ENCODE results near the gene IFNA10.
"Not testable (repeated sequence)": the region's sequence is repeated elsewhere in the genome, so short reads cannot be mapped to it uniquely, and the experiment has no call there.

Gene IFNA10

GRCh38 chr9:21210311-21210710 lies 3.4 kb upstream of the IFNA10 start:
- no peak for DNase-seq (ENCODE audit: extremely low read depth, low read depth)
- H3K4me3 ChIP-seq (replicated peaks; ENCODE audit: low read depth, low read length) = no peak overlapping the region
- TF ChIP-seq, protein P1, sequence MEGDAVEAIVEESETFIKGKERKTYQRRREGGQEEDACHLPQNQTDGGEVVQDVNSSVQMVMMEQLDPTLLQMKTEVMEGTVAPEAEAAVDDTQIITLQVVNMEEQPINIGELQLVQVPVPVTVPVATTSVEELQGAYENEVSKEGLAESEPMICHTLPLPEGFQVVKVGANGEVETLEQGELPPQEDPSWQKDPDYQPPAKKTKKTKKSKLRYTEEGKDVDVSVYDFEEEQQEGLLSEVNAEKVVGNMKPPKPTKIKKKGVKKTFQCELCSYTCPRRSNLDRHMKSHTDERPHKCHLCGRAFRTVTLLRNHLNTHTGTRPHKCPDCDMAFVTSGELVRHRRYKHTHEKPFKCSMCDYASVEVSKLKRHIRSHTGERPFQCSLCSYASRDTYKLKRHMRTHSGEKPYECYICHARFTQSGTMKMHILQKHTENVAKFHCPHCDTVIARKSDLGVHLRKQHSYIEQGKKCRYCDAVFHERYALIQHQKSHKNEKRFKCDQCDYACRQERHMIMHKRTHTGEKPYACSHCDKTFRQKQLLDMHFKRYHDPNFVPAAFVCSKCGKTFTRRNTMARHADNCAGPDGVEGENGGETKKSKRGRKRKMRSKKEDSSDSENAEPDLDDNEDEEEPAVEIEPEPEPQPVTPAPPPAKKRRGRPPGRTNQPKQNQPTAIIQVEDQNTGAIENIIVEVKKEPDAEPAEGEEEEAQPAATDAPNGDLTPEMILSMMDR (IDR thresholded peaks at IDR 0.05; ENCODE audit: low read depth, low read length, missing control alignments) = no peak

- no peak for DNase-seq (ENCODE audit: extremely low read depth, low read depth)
- no peak overlapping the region for H3K4me3 ChIP-seq (replicated peaks; ENCODE audit: low read depth, low read length)
- TF ChIP-seq, protein P1 (IDR thresholded peaks at IDR 0.05; ENCODE audit: low read depth, low read length, missing control alignments) = no peak
These were observed 1.7 kb downstream of the IFNA10 start for GRCh38 chr9:21205204-21205603.

- DNase-seq (ENCODE audit: extremely low read depth, low read depth); H3K4me3 ChIP-seq (replicated peaks; ENCODE audit: low read depth, low read length): not testable (repeated sequence)
These were observed 4.8 kb downstream of the IFNA10 start, which contains the start of gene IFNA7 for GRCh38 chr9:21202105-21202504. TSS of gene IFNA7 (minus strand) at chr9:21202205. CDS start at chr9:21202165, 40 bp downstream.

GRCh38 chr9:21194867-21195776 lies 11.8 kb downstream of the IFNA10 start:
- H3K4me3 ChIP-seq (replicated peaks; ENCODE audit: low read depth, low read length); DNase-seq (ENCODE audit: extremely low read depth, low read depth): not testable (repeated sequence)
- TF ChIP-seq, protein P1 (IDR thresholded peaks at IDR 0.05; ENCODE audit: low read depth, low read length, missing control alignments) = peak; percentile 57

GRCh38 chr9:21187487-21187886 lies 19.5 kb downstream of the IFNA10 start, which contains the start of gene IFNA4:
TSS of gene IFNA4 (minus strand) at chr9:21187587. CDS start at chr9:21187531, 56 bp downstream.
- not testable (repeated sequence) for H3K4me3 ChIP-seq (replicated peaks; ENCODE audit: low read depth, low read length); DNase-seq (ENCODE audit: extremely low read depth, low read depth)

GRCh38 chr9:21182810-21183736 lies 23.9 kb downstream of the IFNA10 start:
- not testable (repeated sequence) for DNase-seq (ENCODE audit: extremely low read depth, low read depth); H3K4me3 ChIP-seq (replicated peaks; ENCODE audit: low read depth, low read length)
- TF ChIP-seq, protein P1 (IDR thresholded peaks at IDR 0.05; ENCODE audit: low read depth, low read length, missing control alignments) = peak; percentile 53

GRCh38 chr9:21174671-21175070 lies 32.3 kb downstream of the IFNA10 start:
- DNase-seq (ENCODE audit: extremely low read depth, low read depth) = no peak
- no peak overlapping the region for H3K4me3 ChIP-seq (replicated peaks; ENCODE audit: low read depth, low read length)
- TF ChIP-seq, protein P1 (IDR thresholded peaks at IDR 0.05; ENCODE audit: low read depth, low read length, missing control alignments) = no peak

Data from HFF-Myc (cell line).